Skeletal muscle tissue (tissue), 4 donors: ENCODE measurements around the gene G6PC1. TPM values are rescaled to one million over a fixed set of nuclear protein-coding genes. Genes with fewer than 3 reads are reported as not detected.
"Not testable (repeated sequence)": the region's sequence is repeated elsewhere in the genome, so short reads cannot be mapped to it uniquely, and the experiment has no call there.

Experiments
- H3K27ac ChIP-seq: one replicate; pipeline ENCODE4 v1.7.0; 2013; ENCODE audit warnings: mild to moderate bottlenecking, low read depth, low read length, inconsistent platforms
- H3K27me3 ChIP-seq, 3 donors: one replicate each; pipeline ENCODE4 v1.7.0; 2013; ENCODE audit warnings: low read length in 3 of 3; ENCODE audit not compliant: control insufficient read depth in 3 of 3, insufficient read depth in 3 of 3
- H3K36me3 ChIP-seq, 3 donors: one replicate each; pipeline ENCODE4 v1.7.0; 2013; ENCODE audit warnings: low read length in 3 of 3; ENCODE audit not compliant: control insufficient read depth in 3 of 3, insufficient read depth in 3 of 3
- H3K4me1 ChIP-seq, 3 donors: one replicate each; pipeline ENCODE4 v1.7.0; 2013; ENCODE audit warnings: low read length in 3 of 3, mild to moderate bottlenecking in 3 of 3; ENCODE audit not compliant: control insufficient read depth in 3 of 3, insufficient read depth in 3 of 3
- H3K4me3 ChIP-seq, 3 donors: one replicate each; pipeline ENCODE4 v1.7.0; 2013; ENCODE audit warnings: low read length in 3 of 3
- H3K9ac ChIP-seq, 3 donors: one replicate each; pipeline ENCODE4 v1.7.0; 2013; ENCODE audit warnings: low read length in 3 of 3, mild to moderate bottlenecking in 3 of 3, moderate library complexity in 2 of 3, low read depth in 1 of 3
- H3K9me3 ChIP-seq, 3 donors: one replicate each; pipeline ENCODE4 v1.7.0; 2013; ENCODE audit warnings: low read length in 3 of 3; ENCODE audit not compliant: control insufficient read depth in 3 of 3
- total RNA-seq: library from RNA; depleted of rRNA; stranded (reverse); fragments of >200 nt; gene quantifications from one replicate; pipeline ENCODE4 v1.2.3, GENCODE V29; 2014
- donor health status: Osteomylitis.

G6PC1 gene
- total RNA-seq, 1 donor from 2014 or later, result not detected

GRCh38 chr17:42898147-42898811, 2.3 kb upstream of the G6PC1 start:
- no peak overlapping the region for H3K9ac ChIP-seq
- H3K27ac ChIP-seq, result no peak overlapping the region
- no peaks in the 10 kb centered on the region for H3K9me3 ChIP-seq
- peaks cover 6 to 24% (median 16%) of the 10 kb centered on the region in 3 donors for H3K4me1 ChIP-seq
- no peak overlapping the region for H3K4me3 ChIP-seq
- H3K36me3 ChIP-seq, result no peaks in the 10 kb centered on the region
- no peaks in the 10 kb centered on the region for H3K27me3 ChIP-seq

GRCh38 chr17:42899981-42900380, 618 bp upstream of the G6PC1 start:
- not testable (repeated sequence) for H3K27ac ChIP-seq, H3K27me3 ChIP-seq, H3K36me3 ChIP-seq, H3K4me3 ChIP-seq, H3K9me3 ChIP-seq, H3K9ac ChIP-seq, H3K4me1 ChIP-seq

GRCh38 chr17:42901535-42902229, 1.1 kb downstream of the G6PC1 start:
- H3K4me1 ChIP-seq, result peaks cover 0 to 3% (median 0%) of the 10 kb centered on the region in 3 donors
- H3K36me3 ChIP-seq, result no peaks in the 10 kb centered on the region

GRCh38 chr17:42904110-42904469, 3.5 kb downstream of the G6PC1 start:
- peaks cover 0 to 4% (median 3%) of the 10 kb centered on the region in 3 donors for H3K27me3 ChIP-seq
- no peak overlapping the region for H3K9ac ChIP-seq
- peaks cover 0 to 3% (median 0%) of the 10 kb centered on the region in 3 donors for H3K4me1 ChIP-seq
- H3K27ac ChIP-seq, result no peak overlapping the region
- no peak overlapping the region for H3K4me3 ChIP-seq
- no peaks in the 10 kb centered on the region for H3K36me3 ChIP-seq
- no peaks in the 10 kb centered on the region for H3K9me3 ChIP-seq

More at GRCh38 chr17:42901535-42902229, 1.1 kb downstream of the G6PC1 start:
- Histone ChIP-seq H3K4me3 (no peak overlapping the region), H3K27me3 (peaks cover 0 to 3% (median 0%) of the 10 kb centered on the region in 3 donors), H3K9ac (no peak overlapping the region), H3K27ac (no peak overlapping the region), H3K9me3 (no peaks in the 10 kb centered on the region)

GRCh38 chr17:42906772-42907446, 6.3 kb downstream of the G6PC1 start:
- no peak overlapping the region for H3K27ac ChIP-seq
- no peak overlapping the region for H3K4me3 ChIP-seq
- no peak overlapping the region for H3K9ac ChIP-seq
- H3K27me3 ChIP-seq, result peaks cover 3 to 8% (median 7%) of the 10 kb centered on the region in 3 donors
- peaks cover 0 to 3% (median 0%) of the 10 kb centered on the region in 3 donors for H3K4me1 ChIP-seq
- no peaks in the 10 kb centered on the region for H3K36me3 ChIP-seq
- no peaks in the 10 kb centered on the region for H3K9me3 ChIP-seq

- Histone ChIP-seq H3K9ac (no peak overlapping the region), H3K27me3 (peaks cover 2 to 8% (median 7%) of the 10 kb centered on the region in 3 donors), H3K27ac (no peak overlapping the region), H3K4me1 (no peaks in the 10 kb centered on the region), H3K4me3 (no peak overlapping the region), H3K9me3 (no peaks in the 10 kb centered on the region), H3K36me3 (no peaks in the 10 kb centered on the region)
These were observed 8.5 kb downstream of the G6PC1 start for GRCh38 chr17:42908872-42909700.

- Histone ChIP-seq H3K4me3 (no peak overlapping the region), H3K36me3 (no peaks in the 10 kb centered on the region), H3K9ac (no peak overlapping the region), H3K4me1 (no peaks in the 10 kb centered on the region), H3K27me3 (peaks cover 0 to 7% (median 4%) of the 10 kb centered on the region in 3 donors), H3K9me3 (no peaks in the 10 kb centered on the region), H3K27ac (no peak overlapping the region)
These were observed 12.9 kb downstream of the G6PC1 start for GRCh38 chr17:42913522-42913921.

- no peak overlapping the region for H3K4me3 ChIP-seq
- H3K9ac ChIP-seq, result no peak overlapping the region
- peaks cover 0 to 7% (median 4%) of the 10 kb centered on the region in 3 donors for H3K27me3 ChIP-seq
- no peaks in the 10 kb centered on the region for H3K9me3 ChIP-seq
- H3K4me1 ChIP-seq, result peaks cover 0 to 3% (median 0%) of the 10 kb centered on the region in 3 donors
- H3K27ac ChIP-seq, result no peak overlapping the region
- H3K36me3 ChIP-seq, result no peaks in the 10 kb centered on the region
These were observed 13.5 kb downstream of the G6PC1 start for GRCh38 chr17:42913981-42914617.

- not testable (repeated sequence) for H3K27me3 ChIP-seq, H3K9ac ChIP-seq, H3K27ac ChIP-seq, H3K9me3 ChIP-seq, H3K4me1 ChIP-seq, H3K36me3 ChIP-seq, H3K4me3 ChIP-seq
These were observed 14.7 kb downstream of the G6PC1 start for GRCh38 chr17:42915288-42915687.
